Renal cortical epithelial cell (primary cell): ENCODE data around the gene LCORL. TPM values are rescaled to one million over a fixed set of nuclear protein-coding genes. Genes with fewer than 3 reads are reported as not detected.
"Not testable (repeated sequence)": the region's sequence is repeated elsewhere in the genome, so short reads cannot be mapped to it uniquely, and the experiment has no call there.

Experiments used
- DNase-seq: peaks from one replicate; pipeline ENCODE4 v3.0.0-alpha.2; 2011; ENCODE audit warnings: low read depth
- total RNA-seq: library from RNA; depleted of rRNA; stranded (reverse); fragments of >200 nt; gene quantifications from 2 replicates; pipeline ENCODE4 v1.2.3, GENCODE V29; 2014

The LCORL gene
- total RNA-seq, result 25.4 and 28.3 TPM in 2 replicates

DNA sequence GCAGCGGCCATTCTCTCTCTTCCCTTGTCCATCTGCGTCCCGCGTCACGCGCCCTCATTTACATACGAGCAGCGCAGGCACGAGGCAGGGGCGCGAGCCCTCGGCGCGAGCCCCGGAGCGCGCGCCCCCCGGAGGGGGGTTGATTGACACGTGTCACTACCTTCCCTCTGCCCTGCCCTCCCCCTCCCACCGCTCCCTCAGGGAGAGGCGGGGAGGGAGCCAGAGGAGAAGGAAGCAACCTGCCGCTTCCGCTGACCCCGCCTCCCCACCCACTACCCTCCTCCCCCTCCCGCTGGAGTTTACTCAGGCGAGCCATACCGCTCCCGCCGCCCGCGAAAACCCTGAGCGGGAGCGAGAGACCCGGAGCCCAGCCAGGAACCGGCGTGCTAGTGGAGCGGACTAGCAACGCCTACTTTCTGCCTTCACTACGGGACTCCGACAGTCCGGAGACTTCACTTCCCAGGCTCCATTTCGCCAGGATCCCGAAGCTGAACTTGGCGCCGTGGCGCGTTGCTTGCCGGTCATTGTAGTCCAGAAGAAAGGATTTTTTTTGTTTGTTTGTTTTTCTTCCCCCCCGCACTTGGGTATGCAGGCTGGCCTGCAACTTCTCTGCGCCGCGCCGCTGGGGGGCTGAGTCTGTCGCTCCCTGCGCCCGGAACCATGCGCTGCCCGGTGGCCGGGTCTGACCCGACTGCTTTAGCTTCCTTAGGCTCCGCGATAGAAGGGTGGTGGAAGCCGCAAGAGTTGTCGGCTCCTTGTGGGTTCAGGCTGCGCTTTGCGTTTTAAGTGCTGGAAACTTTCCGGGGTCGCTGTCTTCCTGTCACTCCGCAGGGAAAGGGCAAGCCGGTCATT, at the start of gene LCORL:
LCORL (minus strand) TSS at position 36 of the 852 bp plus-strand sequence; CDS start at position 32, 4 bp downstream.
- peak; percentile 95 for DNase-seq

GRCh38 chr4:18069810-18070209, 48.3 kb upstream of the LCORL start:
- DNase-seq, result no peak

DNA sequence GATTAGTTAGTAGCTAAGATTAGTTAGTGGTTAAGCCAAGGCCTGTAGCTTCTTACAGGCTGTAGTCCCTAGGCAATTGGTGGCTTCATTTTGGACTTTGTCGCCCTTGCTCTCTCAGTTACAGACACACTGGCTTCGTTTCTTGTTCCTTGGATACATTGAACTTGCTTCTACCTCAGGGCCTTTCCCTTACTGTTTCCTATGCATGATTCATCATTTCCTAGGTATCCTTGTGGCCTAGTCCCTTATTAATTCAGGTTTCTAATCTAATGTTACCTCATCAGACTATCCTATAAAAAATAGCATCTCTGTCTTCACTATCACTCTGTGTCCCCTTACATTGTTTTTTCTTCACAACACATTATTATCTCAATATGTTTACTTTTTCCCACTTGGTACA, 45.5 kb upstream of the LCORL start:
- no peak for DNase-seq

GRCh38 chr4:18063079-18063478, 41.5 kb upstream of the LCORL start:
- no peak for DNase-seq

- no peak for DNase-seq
Measured at GRCh38 chr4:18057821-18058533, 36.4 kb upstream of the LCORL start.

DNA sequence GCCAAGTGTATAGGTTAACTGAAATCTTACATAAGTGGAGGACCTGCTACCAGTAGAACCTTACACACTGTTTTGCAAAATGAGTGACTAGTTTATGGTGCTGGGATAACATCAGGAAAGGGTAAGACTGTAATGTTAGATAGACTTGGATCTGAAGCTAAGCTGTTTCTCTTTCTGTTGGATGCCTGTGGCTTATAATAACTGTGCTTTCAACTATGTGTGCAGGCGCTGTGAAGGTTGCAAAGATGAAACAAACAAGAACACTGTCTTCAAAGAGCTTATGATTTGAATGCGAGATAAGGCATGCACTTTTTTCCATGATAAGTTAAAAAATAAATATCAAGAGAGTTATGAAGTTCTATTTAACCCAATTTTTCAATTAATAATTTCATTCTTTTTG, 34.5 kb upstream of the LCORL start:
- no peak for DNase-seq

DNA sequence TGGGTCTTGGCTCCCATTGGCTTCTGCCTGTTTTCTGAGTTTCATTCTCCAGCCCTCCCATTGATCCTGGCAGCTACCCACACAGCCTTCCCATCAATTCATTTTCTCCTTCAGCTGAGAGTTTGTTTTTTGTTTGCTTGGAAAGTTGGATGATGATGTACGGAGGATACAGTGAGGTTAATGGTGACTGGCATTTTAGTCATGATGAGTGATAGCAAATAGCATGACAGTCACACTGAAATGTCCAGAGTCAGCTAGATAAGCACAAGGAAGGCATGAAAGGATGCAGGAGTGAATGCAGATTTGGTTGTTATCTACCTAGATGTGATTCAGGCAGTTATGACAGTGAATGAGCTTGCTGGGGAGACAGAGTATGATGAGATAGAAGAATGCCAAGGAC, 30.6 kb upstream of the LCORL start:
- no peak for DNase-seq

GRCh38 chr4:18051281-18051680, 29.7 kb upstream of the LCORL start:
- peak; percentile 30 for DNase-seq

- no peak for DNase-seq
Measured at GRCh38 chr4:18050448-18050847, 28.9 kb upstream of the LCORL start.

GRCh38 chr4:18049446-18049845, 27.9 kb upstream of the LCORL start:
- DNase-seq, result no peak

- DNase-seq, result no peak
Measured at GRCh38 chr4:18042754-18043153, 21.2 kb upstream of the LCORL start.

- no peak for DNase-seq
Measured at GRCh38 chr4:18042012-18042411, 20.5 kb upstream of the LCORL start.

DNA sequence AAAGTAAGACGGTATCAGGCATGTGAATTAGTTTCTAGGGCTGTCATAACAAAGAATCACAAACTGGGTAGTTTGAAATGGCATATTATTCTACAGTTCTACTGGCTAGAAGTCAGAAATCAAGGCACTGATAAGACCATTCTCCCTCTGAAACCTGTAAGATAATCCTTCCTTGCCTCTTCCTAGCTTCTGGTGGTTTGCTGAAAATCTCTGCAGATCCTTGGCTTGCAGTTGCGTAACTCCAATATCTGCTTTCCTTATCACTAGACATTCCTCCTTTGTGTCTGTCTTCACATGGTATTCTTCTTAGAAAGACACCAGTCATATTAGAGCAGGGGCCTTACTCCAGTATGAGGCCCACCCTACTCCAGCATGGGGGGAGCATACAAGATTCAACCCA, 19.6 kb upstream of the LCORL start:
- DNase-seq, result no peak

- DNase-seq, result peak; percentile 88
Measured at GRCh38 chr4:18039113-18039512, 17.6 kb upstream of the LCORL start.

DNA sequence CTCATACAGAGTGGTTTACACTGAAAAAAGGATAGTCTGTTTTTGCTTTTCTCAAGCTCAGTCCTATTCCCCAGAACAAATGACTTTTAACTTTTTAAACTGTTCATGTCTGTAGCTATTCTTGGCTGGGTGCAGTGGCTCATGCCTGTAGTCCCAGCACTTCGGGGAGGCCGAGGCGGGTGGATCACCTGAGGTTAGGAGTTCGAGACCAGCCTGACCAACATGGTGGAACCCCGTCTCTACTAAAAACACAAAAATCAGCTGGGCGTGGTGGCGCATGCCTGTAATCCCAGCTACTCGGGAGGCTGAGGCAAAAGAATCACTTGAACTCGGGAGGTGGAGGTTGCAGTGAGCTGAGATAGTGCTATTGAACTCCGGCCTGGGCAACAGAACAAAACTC, 14.8 kb upstream of the LCORL start:
- not testable (repeated sequence) for DNase-seq

GRCh38 chr4:18034099-18034498, 12.5 kb upstream of the LCORL start:
- DNase-seq, result no peak

- DNase-seq, result no peak
Measured at GRCh38 chr4:18033111-18034085, 11.8 kb upstream of the LCORL start.

GRCh38 chr4:18025288-18025687, 3.7 kb upstream of the LCORL start:
- DNase-seq, result no peak

GRCh38 chr4:18022572-18023050, 1.1 kb upstream of the LCORL start:
- peak; percentile 12 for DNase-seq

- no peak for DNase-seq
Measured at GRCh38 chr4:18021470-18021719, 160 bp downstream of the LCORL start.

- peak; percentile 60 for DNase-seq
Measured at GRCh38 chr4:18020671-18021469, 685 bp downstream of the LCORL start.
